Right ventricle myocardium superior (tissue), 1 donor: Measurements from ENCODE around the gene SRRM2. TPM values are rescaled to one million over a fixed set of nuclear protein-coding genes. Genes with fewer than 3 reads are reported as not detected.

Source experiments
- ATAC-seq: fragments of 200-7000 bp; cut with Tn5 transposase; one replicate; pipeline ENCODE4 v1.9.1; 2020; ENCODE audit warnings: mild to moderate bottlenecking; ENCODE audit not compliant: poor library complexity
- DNase-seq: peaks from one replicate; pipeline ENCODE4 v3.0.0-alpha.2; 2020
- intact Hi-C: fragments of 100-400 bp; cut with DNase I; formaldehyde crosslinking; loops from one replicate; pipeline ENCODE4 v1.11.2; 2022
- total RNA-seq: library from RNA; stranded (reverse); fragmentation: NEBNext Ultra II Directional; extraction: Animal tissue kit (Norgen Biotek cat#: 25700); gene quantifications from one replicate; pipeline ENCODE4 v1.2.1, GENCODE V29; 2021
- donor health status: DM: no; HTN: yes; CAD: no; lungs with severe emphysema.

Gene SRRM2
- total RNA-seq, 1 donor from 2014 or later, result 243 TPM

DNA sequence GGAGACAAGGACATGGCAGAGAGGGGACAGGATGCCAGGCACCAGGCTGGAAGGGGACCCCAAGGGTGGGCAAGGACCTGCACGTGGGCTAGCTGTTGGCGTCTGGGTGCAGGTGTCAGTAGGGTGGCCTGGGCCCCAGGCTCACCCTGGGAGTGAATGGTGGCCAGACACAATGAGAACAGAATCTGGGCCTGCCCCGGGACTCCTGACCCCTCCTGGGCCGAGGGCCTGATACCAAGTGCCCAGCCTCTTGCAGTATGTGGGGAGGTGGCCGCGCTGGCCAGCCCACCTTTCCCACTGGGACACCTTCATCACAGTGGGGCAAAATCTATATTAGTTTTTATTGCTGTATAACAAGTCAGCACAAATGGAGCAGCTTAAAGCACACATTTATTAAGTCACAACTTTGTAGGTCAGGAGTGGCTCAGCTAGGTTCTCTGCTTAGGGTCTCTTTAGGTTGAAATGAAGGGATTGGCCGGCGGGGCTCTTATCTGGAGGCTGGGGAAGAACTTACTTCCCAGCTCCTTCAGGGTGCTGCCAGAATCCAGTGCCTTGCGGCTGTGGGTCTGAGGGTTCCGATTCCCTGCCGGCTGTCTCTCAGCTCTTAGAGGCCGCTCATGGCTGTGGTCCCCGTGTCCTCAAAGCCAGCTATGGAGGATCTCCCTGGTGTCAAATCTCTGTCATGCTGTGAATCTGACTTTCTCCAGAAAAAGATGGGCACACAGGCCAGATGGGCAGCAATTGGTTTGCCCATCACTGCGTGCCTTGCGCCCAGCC, 31.3 kb downstream of the SRRM2 start:
- intact Hi-C loops, result no loop called here
- ATAC-seq (no peak), DNase-seq (peak; percentile 19)

DNA sequence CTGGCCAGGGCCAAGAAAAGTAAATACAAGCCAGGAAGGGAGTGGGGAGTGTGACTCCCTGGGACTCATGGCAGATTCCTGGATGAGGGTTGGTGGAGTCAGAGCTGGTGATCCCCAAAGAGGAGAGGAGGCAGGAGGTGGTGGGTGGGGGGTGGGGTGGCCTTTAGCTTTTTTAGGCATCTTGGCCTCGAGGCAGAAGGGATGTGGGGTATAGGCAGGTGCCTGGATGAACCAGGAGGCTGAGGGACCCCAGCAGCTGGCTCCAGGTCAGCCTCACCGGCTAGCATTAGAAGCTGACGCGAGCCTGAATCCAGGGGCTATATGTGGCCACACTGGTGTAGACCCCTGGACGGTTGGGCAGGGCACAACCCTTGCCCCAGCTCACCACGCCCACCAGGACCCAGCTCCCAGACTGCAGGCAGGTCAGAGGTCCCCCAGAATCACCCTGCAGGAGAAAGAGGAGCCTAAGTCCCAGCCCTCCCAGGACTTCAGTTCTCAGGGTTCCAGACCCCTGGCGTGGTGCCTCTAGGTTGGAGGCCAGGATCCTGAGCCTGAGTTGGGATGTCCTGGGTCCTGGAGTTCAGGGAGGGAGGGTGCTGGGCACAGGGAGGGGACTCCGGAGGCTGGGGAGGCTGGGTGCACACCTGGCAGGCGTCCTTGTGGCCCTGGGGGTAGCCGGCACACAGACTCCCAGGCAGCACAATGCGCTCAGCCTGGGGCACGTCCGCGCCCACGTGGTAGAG, 32.1 kb downstream of the SRRM2 start:
- ATAC-seq (no peak), DNase-seq (peak; percentile 17)
- intact Hi-C loops, result no loop called here

DNA sequence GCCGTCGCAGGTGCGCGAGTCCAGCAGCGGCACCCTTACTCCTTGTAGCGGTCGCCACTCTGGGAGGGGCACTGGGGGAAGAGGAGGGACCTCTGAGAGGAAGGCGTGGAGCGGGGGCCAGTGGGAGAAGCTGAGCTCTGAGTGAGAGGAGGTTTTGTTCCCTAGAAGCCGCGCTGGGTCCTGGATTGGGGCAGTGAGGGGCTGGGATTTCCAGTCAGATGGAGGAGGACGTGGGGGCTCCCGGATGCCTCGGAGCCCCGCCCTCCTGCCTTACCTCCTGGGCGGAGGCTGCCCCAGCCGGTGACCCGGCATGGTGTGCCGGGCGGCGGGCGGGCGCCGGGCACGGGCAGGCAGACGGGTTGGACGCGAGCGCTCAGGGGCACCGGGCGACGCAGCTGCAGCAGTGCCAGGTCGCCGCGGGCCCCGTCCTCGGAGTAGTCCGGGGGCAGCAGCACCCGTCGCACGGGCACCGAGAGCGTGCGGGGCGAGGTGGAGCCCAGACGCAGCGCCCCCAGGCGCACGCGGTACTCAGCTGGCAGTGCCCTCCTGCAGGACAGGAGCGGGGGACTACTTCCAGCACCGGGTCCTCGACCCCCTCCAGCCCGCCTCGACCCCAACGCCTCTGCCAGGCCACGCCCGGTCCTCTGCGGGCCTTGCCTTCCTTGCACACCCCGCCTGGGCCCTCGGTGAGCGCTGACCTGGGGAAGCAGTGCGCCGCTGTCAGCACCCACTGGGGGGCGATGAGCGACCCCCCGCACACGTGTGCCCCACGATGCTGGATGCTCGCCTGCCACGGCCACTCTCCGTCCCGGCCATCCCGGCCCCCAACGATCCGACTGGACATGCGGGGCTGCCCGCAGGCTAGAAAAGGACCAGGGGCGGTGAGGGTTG, 32.9 kb downstream of the SRRM2 start:
- DNase-seq (peak; percentile 35), ATAC-seq (peak; percentile 24)
- intact Hi-C loops, result no loop called here

DNA sequence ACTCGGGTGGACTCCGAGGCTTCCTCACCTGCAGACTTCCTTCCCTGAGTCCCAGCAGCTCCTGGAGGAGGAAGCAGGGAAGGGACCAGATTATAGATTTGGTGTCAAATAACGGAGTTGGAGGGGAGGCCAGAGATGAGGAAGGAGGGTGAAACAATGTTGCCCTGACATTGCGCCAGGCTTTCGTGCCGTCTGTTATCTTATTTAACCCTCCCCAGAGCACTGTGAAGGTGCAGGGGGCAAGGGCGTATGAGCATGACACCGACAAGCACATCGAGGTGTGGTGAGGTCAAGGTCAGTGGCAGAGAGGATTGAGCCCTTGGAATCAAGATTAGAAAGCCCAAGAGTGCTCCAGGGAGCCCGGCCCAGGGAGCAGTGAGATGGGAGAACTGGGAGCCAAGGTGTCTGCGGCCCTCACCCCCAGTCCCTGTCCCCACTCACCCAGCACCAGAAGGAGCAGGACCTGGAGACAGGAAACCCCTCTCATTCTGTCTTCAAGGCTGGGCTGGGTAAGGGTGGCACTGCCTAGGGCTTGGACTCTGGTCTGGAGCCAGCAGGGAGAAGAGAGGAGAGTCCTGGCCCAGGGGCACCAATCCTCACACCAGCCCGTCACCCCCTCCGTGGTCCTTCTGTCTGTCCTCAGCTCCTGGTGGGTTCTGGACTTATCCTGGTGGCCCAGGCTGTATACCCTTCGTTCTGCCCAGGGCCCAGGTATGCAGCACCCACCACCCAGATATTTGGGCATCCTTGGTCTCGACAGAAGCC, 33.8 kb downstream of the SRRM2 start:
- intact Hi-C loops, result no loop called here
- ATAC-seq (no peak), DNase-seq (peak; percentile 17)

DNA sequence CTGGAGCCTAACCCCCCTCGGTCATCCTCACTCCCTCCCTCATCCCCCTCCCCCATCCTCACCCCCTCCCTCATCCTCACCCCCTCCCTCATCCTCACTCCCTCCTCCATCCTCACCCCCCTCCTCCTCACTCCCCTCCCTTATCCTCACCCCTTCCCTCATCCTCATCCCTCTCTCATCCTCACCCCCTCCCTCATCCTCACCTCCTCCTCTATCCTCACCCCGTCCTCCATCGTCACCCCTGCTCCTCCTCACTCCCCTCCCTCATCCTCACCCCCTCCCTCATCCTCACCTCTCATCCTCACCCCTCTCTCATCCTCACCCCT, 34.4 kb downstream of the SRRM2 start:
- intact Hi-C loops, result no loop called here
- no peak for DNase-seq
- ATAC-seq, result no peak

DNA sequence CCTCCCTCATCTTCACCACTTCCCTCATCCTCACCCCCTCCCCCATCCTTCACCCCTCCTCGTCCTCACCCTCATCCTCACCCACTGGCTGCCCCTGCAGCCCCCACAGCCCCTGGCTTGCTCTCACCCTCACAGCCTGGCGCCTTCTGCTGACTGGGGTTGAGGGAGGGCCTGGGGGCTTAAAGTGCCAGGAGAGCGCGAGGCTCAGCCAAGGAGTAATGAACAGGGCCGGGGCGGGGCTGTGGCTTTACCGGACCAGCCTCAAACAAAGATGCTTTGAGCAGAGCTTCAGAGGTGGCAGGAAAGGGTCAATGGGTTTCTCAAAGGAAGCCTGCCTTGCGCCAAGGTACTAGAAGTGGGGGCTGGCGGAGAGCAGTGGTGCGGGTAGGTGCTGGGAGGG, 35.0 kb downstream of the SRRM2 start, which contains the start of gene PRSS33:
TSS of gene PRSS33 (minus strand) at position 155 of the 400 bp plus-strand sequence. CDS start 1,013 bp downstream, outside the sequence.
- DNase-seq, result peak; percentile 29
- no peak for ATAC-seq
- intact Hi-C loops, result no loop called here

DNA sequence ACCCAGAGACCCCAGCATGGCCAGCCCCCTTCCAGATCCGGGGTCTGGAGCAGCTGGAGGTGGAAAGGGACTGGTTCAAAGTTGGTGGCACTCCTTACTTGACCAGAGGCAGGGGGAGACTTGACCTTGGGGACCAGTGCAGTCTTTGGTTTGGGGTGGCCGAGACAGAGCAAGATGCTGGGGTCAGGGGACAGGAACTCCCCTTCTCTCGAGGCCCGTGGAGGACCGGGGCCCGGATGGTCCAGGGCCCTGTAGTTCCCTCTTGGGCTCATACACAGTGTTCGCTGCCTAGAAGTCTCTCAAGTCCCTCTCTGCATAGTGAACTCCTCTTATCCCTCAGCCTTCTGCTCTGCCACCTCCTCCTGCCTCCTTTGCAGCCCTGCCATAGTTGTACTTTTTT, 35.5 kb downstream of the SRRM2 start:
- intact Hi-C loops, result no loop called here
- peak; percentile 11 for DNase-seq
- ATAC-seq, result no peak

DNA sequence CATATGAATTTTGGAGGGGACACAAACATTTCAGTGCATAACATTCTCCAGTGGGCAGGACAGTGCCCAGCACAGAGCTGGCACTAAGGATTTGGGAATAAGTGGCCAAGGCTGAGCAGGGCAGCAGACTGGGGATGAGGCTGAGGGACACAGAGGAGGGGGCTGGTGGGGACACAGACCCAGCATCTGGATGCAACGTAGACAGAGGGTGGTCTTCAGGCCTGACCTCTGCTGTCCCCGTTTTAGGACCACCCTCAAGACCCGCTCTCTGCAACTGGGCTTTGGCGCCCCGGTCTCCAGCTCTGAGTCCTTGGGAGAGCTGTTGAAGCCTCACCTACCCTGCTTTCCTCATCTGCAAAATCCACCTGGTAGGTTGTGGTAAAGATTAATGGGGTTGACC, 38.2 kb downstream of the SRRM2 start:
- intact Hi-C loops, result no loop called here
- ATAC-seq, result no peak
- peak; percentile 20 for DNase-seq

DNA sequence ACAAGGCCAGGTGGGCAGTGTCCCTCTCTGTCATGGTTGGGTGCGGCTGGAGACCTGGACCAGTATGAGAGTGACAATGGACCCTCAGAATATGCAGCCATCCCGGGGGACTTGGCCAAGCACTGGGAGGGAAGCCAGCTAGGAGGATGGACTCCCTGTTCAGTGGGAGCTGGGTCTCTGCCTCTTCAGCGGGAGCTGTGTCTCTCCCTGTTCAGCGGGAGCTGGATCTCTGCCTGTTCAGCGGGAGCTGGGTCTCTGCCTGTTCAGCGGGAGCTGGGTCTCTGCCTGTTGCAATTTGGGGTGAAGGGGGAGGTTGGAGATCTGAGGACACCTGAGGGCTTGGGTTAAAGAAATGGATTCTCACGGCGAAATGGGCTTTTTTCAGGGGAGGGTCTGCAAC, 38.7 kb downstream of the SRRM2 start:
- intact Hi-C loops, result no loop called here
- ATAC-seq, result no peak

DNA sequence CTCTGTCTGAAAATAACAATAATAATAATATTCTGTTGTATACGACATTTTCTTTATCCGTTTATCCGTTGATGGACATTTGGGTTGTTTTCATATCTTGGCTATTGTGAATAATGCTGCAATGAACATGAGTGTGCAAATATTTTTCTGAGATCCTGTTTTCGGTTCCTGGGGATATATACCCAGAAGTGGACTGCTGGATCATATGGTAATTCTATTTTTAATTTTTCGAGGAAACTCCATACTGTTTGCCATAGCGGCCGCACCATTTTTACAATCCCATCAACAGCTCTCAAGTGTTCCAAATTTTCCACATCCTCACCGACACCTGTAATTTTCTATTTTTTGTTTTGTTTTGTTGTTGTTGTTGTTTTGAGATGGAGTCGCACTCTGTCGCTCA, 40.5 kb downstream of the SRRM2 start:
- intact Hi-C loops, result no loop called here
- ATAC-seq, result no peak
- no peak for DNase-seq

More for the DNA sequence above, 38.7 kb downstream of the SRRM2 start:
- peak; percentile 21 for DNase-seq

DNA sequence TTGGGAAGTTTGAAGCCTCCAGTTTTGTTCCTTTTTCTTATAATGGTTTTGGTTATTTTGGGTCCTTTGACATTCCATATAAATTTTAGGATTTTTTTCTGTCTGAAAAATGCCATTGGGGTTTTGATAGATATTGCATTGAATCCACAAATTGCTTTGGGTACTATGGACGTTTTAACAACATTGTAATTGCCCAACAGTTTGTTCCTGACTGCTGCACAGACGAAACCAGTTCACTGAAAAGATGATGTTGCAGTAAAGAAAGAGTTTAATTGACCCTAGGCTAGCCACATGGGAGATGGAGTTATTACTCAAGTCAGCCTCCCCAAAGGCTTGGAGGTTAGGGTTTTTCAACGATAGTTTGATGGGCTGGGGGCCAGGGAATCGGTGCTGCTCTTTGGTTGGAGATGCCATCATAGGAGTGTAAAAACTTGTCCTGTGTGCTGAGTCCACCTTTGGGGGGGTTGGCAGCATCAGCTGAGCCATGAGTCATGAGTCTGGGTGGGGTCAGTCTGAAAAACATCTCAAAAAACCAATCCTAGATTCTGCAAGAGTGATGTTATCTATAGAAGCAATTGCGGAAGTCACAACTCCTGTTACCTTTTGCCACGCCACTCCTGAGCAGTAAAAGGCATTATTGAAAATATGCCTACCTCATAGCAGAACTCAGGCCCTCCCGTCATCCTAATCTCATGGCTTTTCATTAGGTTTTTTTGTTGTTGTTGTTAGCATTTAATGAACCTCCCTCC, 43.1 kb downstream of the SRRM2 start:
- ATAC-seq (no peak), DNase-seq (no peak)
- intact Hi-C loops, result no loop called here

DNA sequence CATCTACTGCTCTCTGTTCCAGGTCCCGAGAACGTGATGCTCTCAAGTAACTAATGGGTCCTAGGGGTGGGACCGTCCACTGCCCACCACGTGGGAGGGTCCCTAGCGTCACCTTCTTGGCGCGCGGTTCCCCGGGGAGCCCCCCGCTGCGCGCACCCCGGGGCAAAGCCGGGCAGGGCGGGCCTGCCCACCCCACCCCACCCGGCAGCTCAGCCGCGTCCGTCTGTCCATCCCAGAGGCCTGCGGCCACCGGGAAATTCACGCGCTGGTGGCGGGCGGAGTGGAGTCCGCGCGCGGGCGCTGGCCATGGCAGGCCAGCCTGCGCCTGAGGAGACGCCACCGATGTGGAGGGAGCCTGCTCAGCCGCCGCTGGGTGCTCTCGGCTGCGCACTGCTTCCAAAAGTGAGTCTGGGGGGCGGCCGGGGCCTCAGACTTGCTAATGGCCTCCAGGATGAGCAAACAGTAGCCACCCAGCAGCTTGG, 46.3 kb downstream of the SRRM2 start:
- ATAC-seq (no peak), DNase-seq (peak; percentile 33)
- intact Hi-C loops, result no loop called here

DNA sequence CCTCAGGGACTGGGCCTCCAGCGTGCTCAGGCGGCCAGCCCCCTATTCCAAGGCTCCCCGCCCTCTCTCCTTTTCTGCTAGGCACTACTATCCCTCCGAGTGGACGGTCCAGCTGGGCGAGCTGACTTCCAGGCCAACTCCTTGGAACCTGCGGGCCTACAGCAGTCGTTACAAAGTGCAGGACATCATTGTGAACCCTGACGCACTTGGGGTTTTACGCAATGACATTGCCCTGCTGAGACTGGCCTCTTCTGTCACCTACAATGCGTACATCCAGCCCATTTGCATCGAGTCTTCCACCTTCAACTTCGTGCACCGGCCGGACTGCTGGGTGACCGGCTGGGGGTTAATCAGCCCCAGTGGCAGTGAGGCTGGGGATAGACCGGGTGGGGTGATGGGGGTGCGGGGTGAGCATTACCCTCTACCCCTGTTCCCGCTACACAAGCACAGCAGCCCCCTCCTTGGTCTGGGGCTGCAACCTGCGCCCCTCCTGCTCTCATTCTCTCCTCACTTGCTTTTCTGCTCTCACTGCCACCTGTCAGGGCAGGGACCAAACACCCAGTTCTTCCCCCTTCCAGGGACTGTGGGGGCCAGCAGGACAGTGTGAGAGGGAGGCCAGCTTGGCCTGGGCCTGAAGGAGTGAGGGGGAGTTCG, 46.9 kb downstream of the SRRM2 start:
- ATAC-seq (no peak), DNase-seq (peak; percentile 5)
- intact Hi-C loops, result no loop called here

DNA sequence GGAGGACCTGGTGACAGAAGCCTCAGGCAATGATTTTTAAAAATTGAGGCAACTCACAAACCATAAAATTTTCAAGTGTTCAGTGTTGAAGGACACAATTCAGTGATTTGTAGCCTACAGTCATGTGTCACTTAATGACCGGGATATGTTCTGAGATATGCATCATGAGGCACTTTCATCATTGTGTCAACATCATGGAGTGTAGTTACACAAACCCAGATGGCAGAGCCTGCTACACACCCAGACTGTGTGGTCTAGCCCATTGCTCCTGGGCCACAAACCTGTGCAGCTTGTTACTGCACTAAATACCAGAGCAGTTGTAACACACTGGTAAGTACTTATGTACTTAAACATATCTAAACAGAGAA, 47.4 kb downstream of the SRRM2 start:
- ATAC-seq (peak; percentile 27), DNase-seq (no peak)
- intact Hi-C loops, result no loop called here

DNA sequence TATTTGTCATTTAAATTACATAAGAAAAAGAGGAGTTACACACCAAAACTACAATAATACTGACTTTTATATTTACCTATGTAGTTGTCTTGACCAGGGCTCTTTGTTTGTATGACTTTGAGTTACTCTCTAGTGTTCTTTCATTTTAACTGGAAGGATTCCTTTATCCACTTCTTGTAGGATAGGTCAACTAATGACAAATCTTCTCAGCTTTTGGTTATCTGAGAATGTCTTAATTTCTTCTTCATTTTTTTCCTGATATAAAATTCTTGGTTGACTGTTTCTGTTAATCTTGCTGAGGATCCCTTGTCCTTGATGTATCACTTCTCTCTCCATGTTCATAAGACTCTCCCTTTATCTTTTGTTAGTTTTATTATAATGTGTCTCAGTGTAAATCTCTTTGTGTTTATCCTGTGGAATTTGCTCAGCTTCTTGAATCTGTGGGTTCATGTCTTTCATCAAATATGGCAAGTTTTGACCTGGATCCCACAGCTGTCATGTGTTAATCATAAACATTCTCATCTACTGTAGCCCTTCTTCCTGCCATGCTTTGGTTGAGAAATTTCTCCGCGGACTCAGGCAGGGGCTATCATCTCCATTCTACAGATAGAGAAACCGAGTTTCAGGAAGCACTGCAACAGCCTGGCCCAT, 51.2 kb downstream of the SRRM2 start:
- DNase-seq, result no peak
- no peak for ATAC-seq
- intact Hi-C loops, result no loop called here

DNA sequence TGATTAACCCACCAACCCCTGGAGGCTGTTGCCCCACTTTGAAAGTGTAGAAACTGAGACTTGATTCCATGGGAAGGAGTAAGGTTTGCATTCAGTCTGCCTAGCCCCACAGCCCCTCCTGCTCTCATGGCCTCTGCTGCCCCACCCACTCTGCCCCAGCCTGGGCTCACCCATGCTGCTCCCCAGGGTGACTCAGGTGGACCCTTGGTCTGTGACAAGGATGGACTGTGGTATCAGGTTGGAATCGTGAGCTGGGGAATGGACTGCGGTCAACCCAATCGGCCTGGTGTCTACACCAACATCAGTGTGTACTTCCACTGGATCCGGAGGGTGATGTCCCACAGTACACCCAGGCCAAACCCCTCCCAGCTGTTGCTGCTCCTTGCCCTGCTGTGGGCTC, 52.3 kb downstream of the SRRM2 start:
- ATAC-seq, result no peak
- DNase-seq, result peak; percentile 17
- intact Hi-C loops, result no loop called here

DNA sequence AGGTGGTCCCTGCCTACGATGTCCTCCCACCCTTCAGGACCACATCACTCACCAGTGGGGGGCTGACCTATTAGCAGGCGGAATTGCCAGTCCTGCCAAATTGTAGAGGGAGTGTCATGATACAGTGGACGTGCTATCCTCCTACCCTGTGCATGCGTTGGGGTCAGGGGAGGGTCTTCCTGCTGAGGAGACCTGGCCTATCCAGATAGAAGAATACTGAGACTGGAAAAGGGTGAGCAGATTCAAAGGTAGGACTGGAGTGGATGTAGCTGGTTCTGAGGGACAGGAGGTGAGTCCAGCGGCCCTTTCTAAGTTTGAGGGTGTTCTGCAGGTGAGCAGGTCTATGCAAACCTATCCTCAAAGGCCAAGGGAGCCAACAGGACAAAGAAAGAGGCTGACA, 53.8 kb downstream of the SRRM2 start:
- intact Hi-C loops, result no loop called here
- ATAC-seq (no peak), DNase-seq (peak; percentile 1)
